Testis (tissue), 3 donors: Measurements from ENCODE around the gene TMEM114. TPM values are rescaled to one million over a fixed set of nuclear protein-coding genes. Genes with fewer than 3 reads are reported as not detected.

ENCODE experiments used
- DNase-seq: peaks from one replicate; pipeline ENCODE4 v3.0.0-alpha.2; 2019
- H3K27ac ChIP-seq, 2 donors: fragments of 200-600 bp; sonication (generic); one replicate each; pipeline ENCODE4 v1.5.1; 2019
- H3K27me3 ChIP-seq: fragments of 200-600 bp; sonication (generic); one replicate; pipeline ENCODE4 v1.5.1; 2019
- H3K36me3 ChIP-seq: fragments of 200-600 bp; sonication (generic); one replicate; pipeline ENCODE4 v1.5.1; 2017; ENCODE audit warnings: low read depth; ENCODE audit errors: missing control alignments
- H3K4me1 ChIP-seq: fragments of 200-600 bp; sonication (generic); one replicate; pipeline ENCODE4 v1.5.1; 2019
- H3K4me3 ChIP-seq, 2 donors: fragments of 200-600 bp; sonication (generic); one replicate each; pipeline ENCODE4 v1.5.1; 2017 to 2019
- H3K9me3 ChIP-seq: fragments of 200-600 bp; sonication (generic); one replicate; pipeline ENCODE4 v1.5.1; 2017
- CTCF ChIP-seq, 3 experiments: fragments of 450-650 bp in 2 of 3; fragments of 200-600 bp in 1 of 3; sonication (generic) in 1 of 3; IDR thresholded peaks; one replicate each; pipeline ENCODE4 v1.5.1; 2016 to 2019; ENCODE audit warnings: antibody characterized with exemption in 3 of 3, mild to moderate bottlenecking in 2 of 3, moderate library complexity in 1 of 3
- POLR2A ChIP-seq: fragments of 450-650 bp; IDR thresholded peaks from one replicate; pipeline ENCODE4 v1.6.1; 2017; ENCODE audit warnings: antibody characterized with exemption, mild to moderate bottlenecking, moderate library complexity
- WGBS, 2 donors: methylation state at CpG; one replicate each; pipeline ENCODE4 v1.1.5; 2018; 5-methylcytosine and 5-hydroxymethylcytosine counted together
- intact Hi-C: fragments of 100-400 bp; cut with DNase I; formaldehyde crosslinking; loops from one replicate; pipeline ENCODE4 v1.15.1; 2023; ENCODE audit warnings: low total_unique reads
- polyA plus RNA-seq: library from polyadenylated mRNA; stranded (reverse); fragments of 350-450 nt; fragmentation: Illumina TruSeq; extraction: RNeasy Lipid Tissue Mini Kit (QIAGEN cat#74804); gene quantifications from one replicate; pipeline ENCODE4 v1.2.3, GENCODE V29; 2014; ENCODE audit warnings: low read depth, low replicate concordance; ENCODE audit not compliant: insufficient read depth
- total RNA-seq, 2 donors: library from RNA; depleted of rRNA; stranded (reverse); fragments of >200 nt; gene quantifications; one replicate each; pipeline ENCODE4 v1.2.3, GENCODE V29; 2016

TMEM114 gene
- total and polyA plus RNA-seq, 3 donors from 2014 or later, result not detected

- TF ChIP-seq POLR2A, result no peak
- no peak for TF ChIP-seq CTCF (IDR thresholded peaks at IDR 0.05)
- no peak for DNase-seq
- Histone ChIP-seq H3K27me3 (no peaks in the 10 kb centered on the region), H3K9me3 (no peaks in the 10 kb centered on the region), H3K27ac (no peak overlapping the region), H3K4me1 (no peaks in the 10 kb centered on the region), H3K4me3 (no peak overlapping the region), H3K36me3 (no peaks in the 10 kb centered on the region)
- 73 to 86% methylated on average over 5 of the region's 5 CpGs for WGBS, 2 donors
- intact Hi-C loops, result no loop called here
Observed at GRCh38 chr16:8519643-8520042, 70.7 kb downstream of the TMEM114 start.

Other genes starting within 250 kb of the TMEM114 start
- gene METTL22, start 31.2 kb upstream of the TMEM114 start, total RNA-seq, result 10 to 100 TPM; 74.5 to 93.1 TPM
- 85.6 TPM for gene METTL22, start 31.2 kb upstream of the TMEM114 start, polyA plus RNA-seq
- 100 to 1,000 TPM in 1 of 2 donors, 10 to 100 TPM in 1; 71.7 to 108 TPM for gene ABAT, start 84.1 kb upstream of the TMEM114 start, total RNA-seq
- gene ABAT, start 84.1 kb upstream of the TMEM114 start, polyA plus RNA-seq, result 25.3 TPM
- 10 to 100 TPM; 11.6 to 14.3 TPM for gene TMEM186, start 207.1 kb upstream of the TMEM114 start, total RNA-seq
- gene TMEM186, start 207.1 kb upstream of the TMEM114 start, polyA plus RNA-seq, result 15.5 TPM
- gene PMM2, start 207.3 kb upstream of the TMEM114 start, total RNA-seq, result 10 to 100 TPM; 25.8 to 36.6 TPM
- 15.4 TPM for gene PMM2, start 207.3 kb upstream of the TMEM114 start, polyA plus RNA-seq